ENCODE measurements around the gene YAP1. TPM values are rescaled to one million over a fixed set of nuclear protein-coding genes. Genes with fewer than 3 reads are reported as not detected.
"Not testable (repeated sequence)": the region's sequence is repeated elsewhere in the genome, so short reads cannot be mapped to it uniquely, and the experiment has no call there.

YAP1 gene
- total RNA-seq, 1 donor from 2014 or later = 113 TPM

- no peak for DNase-seq
Observed at GRCh38 chr11:102243399-102243884, 133.2 kb downstream of the YAP1 start.

- DNase-seq = no peak
Observed at GRCh38 chr11:102244681-102245409, 134.6 kb downstream of the YAP1 start.

- no peak for DNase-seq
Observed at GRCh38 chr11:102251423-102251822, 141.2 kb downstream of the YAP1 start.

GRCh38 chr11:102252339-102252891, 142.2 kb downstream of the YAP1 start:
- DNase-seq = no peak

GRCh38 chr11:102253020-102253715, 142.9 kb downstream of the YAP1 start:
- DNase-seq = no peak

- DNase-seq = no peak
Observed at GRCh38 chr11:102254047-102254446, 143.8 kb downstream of the YAP1 start.

- DNase-seq = peak; percentile 27
Observed at GRCh38 chr11:102256251-102256650, 146.0 kb downstream of the YAP1 start.

- no peak for DNase-seq
Observed at GRCh38 chr11:102260241-102260640, 150.0 kb downstream of the YAP1 start.

GRCh38 chr11:102263379-102264003, 153.2 kb downstream of the YAP1 start:
- no peak for DNase-seq

GRCh38 chr11:102264704-102265103, 154.5 kb downstream of the YAP1 start:
- DNase-seq = not testable (repeated sequence)

- no peak for DNase-seq
Observed at GRCh38 chr11:102266099-102266498, 155.9 kb downstream of the YAP1 start.

- no peak for DNase-seq
Observed at GRCh38 chr11:102267609-102268008, 157.4 kb downstream of the YAP1 start.

GRCh38 chr11:102268083-102268984, 158.1 kb downstream of the YAP1 start:
- peak; percentile 93 for DNase-seq

- DNase-seq = no peak
Observed at GRCh38 chr11:102268985-102269470, 158.8 kb downstream of the YAP1 start.

- DNase-seq = peak; percentile 32
Observed at GRCh38 chr11:102269927-102270326, 159.7 kb downstream of the YAP1 start.

- DNase-seq = no peak
Observed at GRCh38 chr11:102272047-102272824, 162.0 kb downstream of the YAP1 start.

- no peak for DNase-seq
Observed at GRCh38 chr11:102274628-102275027, 164.4 kb downstream of the YAP1 start.

- peak; percentile 68 for DNase-seq
Observed at GRCh38 chr11:102276362-102276761, 166.1 kb downstream of the YAP1 start.

- DNase-seq = no peak
Observed at GRCh38 chr11:102276783-102277182, 166.5 kb downstream of the YAP1 start.

GRCh38 chr11:102279641-102280170, 169.5 kb downstream of the YAP1 start:
- peak; percentile 85 for DNase-seq

Data from tongue (tissue), 2 donors.